ENCODE measurements around the gene KCTD13.

GRCh38 chr16:29903590-29903989 lies 22.4 kb downstream of the KCTD13 start:
- TF ChIP-seq CTCF (IDR thresholded peaks at IDR 0.05) (no peak), EP300 (IDR thresholded peaks at IDR 0.05) (no peak)
